HepG2 (cell line): Measurements from ENCODE around the gene EVL.

Experiments
- EP300 ChIP-seq, 3 experiments: sonication (generic) in 1 of 3; formaldehyde crosslinking in 1 of 3; IDR thresholded peaks; 2 replicates each; pipeline versions ENCODE4 v1.5.1 to v1.6.1; 2011 to 2020; ENCODE audit warnings: low read depth in 2 of 3, low read length in 2 of 3, borderline replicate concordance in 1 of 3, improper control_type of control experiment in 1 of 3, mild to moderate bottlenecking in 1 of 3, missing genetic modification reagents in 1 of 3, moderate library complexity in 1 of 3
- EZH2 ChIP-seq: conservative IDR thresholded peaks from 2 replicates; pipeline ENCODE4 v1.6.1; 2012; ENCODE audit warnings: mild to moderate bottlenecking, low read depth, low read length, moderate library complexity
- POLR2A ChIP-seq, 2 experiments: IDR thresholded peaks; 2 replicates each; pipeline ENCODE4 v1.6.1; 2011; ENCODE audit warnings: low read depth in 2 of 2, low read length in 2 of 2, mild to moderate bottlenecking in 1 of 2, moderate library complexity in 1 of 2; ENCODE audit not compliant: insufficient read depth in 1 of 2
- SMARCE1 ChIP-seq: fragments of 450-650 bp; IDR thresholded peaks from 2 replicates; pipeline ENCODE4 v1.6.1; 2017; ENCODE audit warnings: borderline replicate concordance
- TMF1 ChIP-seq: sonication (generic); formaldehyde crosslinking; IDR thresholded peaks from 2 replicates; pipeline ENCODE4 v1.8.1; 2022; ENCODE audit warnings: low read depth, missing genetic modification reagents
- ZNF570 ChIP-seq: sonication (generic); formaldehyde crosslinking; IDR thresholded peaks from 2 replicates; pipeline ENCODE4 v1.4.0; 2020; ENCODE audit warnings: mild to moderate bottlenecking, missing genetic modification reagents, borderline replicate concordance
- ZNF761 ChIP-seq: sonication (generic); formaldehyde crosslinking; conservative IDR thresholded peaks from 2 replicates; pipeline ENCODE4 v1.4.0; 2020; ENCODE audit warnings: mild to moderate bottlenecking, missing genetic modification reagents
- TF ChIP-seq, protein P1 (sequence below): sonication (generic); formaldehyde crosslinking; IDR thresholded peaks from 2 replicates; pipeline ENCODE4 v1.5.1; 2020; ENCODE audit warnings: missing genetic modification reagents, mild to moderate bottlenecking, borderline replicate concordance
- TF ChIP-seq, protein P2 (sequence below): sonication (generic); formaldehyde crosslinking; IDR thresholded peaks from 2 replicates; pipeline ENCODE4 v1.4.0; 2020; ENCODE audit warnings: missing genetic modification reagents, mild to moderate bottlenecking, borderline replicate concordance
- TF ChIP-seq, protein P3 (sequence below): sonication (generic); formaldehyde crosslinking; IDR thresholded peaks from 2 replicates; pipeline ENCODE4 v1.5.0; 2020; ENCODE audit warnings: mild to moderate bottlenecking, missing genetic modification reagents, moderate library complexity
- TF ChIP-seq, protein P4 (sequence below): sonication (generic); formaldehyde crosslinking; IDR thresholded peaks from 2 replicates; pipeline ENCODE4 v1.4.0; 2020; ENCODE audit warnings: missing genetic modification reagents

DNA sequence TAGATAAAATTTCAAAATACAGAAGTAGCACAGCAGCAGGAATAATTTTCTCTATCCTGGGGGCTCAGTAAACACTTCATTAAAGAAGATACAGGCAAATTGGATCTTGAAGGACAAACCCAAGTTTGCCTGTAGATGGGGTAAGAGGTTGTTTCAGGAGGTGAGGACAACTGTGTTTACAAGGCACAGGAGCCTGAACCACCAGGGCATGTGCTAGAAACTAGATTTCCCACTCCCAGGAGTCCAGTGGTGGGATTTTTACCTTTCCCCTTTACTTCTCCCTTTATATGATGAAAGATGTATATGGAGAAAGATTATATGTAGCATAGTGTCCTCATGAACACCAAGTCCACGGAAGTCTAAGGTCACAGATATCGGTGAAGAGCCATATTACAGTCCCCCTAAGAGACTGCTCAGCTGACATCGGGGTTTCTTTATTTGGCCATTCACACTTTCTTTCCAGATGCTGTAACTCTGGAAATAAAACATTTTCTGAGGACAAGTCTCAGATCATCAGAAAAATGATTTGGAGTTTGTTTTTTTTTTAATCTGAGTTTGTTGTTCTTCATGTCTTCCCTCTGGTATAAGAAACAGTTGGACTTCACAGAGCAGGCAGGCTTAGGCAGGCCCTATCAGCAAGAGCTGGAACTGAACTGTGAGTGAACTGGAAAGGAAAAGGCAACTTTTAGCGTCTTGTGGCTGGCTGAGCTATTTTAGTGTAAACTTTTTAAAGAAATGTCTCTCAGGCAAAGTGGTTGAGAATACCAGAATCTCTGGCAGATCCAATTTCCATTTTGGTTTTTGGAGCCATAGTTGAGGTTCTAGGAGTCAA lies 8.0 kb upstream of the EVL start:
- TF ChIP-seq, protein P1, sequence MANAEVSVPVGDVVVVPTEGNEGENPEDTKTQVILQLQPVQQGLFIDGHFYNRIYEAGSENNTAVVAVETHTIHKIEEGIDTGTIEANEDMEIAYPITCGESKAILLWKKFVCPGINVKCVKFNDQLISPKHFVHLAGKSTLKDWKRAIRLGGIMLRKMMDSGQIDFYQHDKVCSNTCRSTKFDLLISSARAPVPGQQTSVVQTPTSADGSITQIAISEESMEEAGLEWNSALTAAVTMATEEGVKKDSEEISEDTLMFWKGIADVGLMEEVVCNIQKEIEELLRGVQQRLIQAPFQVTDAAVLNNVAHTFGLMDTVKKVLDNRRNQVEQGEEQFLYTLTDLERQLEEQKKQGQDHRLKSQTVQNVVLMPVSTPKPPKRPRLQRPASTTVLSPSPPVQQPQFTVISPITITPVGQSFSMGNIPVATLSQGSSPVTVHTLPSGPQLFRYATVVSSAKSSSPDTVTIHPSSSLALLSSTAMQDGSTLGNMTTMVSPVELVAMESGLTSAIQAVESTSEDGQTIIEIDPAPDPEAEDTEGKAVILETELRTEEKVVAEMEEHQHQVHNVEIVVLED = no peak
- TF ChIP-seq EZH2 (no peak), POLR2A (IDR thresholded peaks at IDR 0.05; ENCODE audit: insufficient read depth in 1 of 2, low read depth in 2 of 2, low read length in 2 of 2) (no peak), ZNF761 (CRISPR knock-in tag) (no peak), TMF1 (CRISPR knock-in tag) (no peak), SMARCE1 (no peak), EP300 (IDR thresholded peaks at IDR 0.05; ENCODE audit: low read depth in 2 of 2, low read length in 2 of 2) (no peak), EP300 (CRISPR knock-in tag; IDR thresholded peaks at IDR 0.05; ENCODE audit: borderline replicate concordance) (no peak), ZNF570 (CRISPR knock-in tag) (no peak)
- TF ChIP-seq, protein P2, sequence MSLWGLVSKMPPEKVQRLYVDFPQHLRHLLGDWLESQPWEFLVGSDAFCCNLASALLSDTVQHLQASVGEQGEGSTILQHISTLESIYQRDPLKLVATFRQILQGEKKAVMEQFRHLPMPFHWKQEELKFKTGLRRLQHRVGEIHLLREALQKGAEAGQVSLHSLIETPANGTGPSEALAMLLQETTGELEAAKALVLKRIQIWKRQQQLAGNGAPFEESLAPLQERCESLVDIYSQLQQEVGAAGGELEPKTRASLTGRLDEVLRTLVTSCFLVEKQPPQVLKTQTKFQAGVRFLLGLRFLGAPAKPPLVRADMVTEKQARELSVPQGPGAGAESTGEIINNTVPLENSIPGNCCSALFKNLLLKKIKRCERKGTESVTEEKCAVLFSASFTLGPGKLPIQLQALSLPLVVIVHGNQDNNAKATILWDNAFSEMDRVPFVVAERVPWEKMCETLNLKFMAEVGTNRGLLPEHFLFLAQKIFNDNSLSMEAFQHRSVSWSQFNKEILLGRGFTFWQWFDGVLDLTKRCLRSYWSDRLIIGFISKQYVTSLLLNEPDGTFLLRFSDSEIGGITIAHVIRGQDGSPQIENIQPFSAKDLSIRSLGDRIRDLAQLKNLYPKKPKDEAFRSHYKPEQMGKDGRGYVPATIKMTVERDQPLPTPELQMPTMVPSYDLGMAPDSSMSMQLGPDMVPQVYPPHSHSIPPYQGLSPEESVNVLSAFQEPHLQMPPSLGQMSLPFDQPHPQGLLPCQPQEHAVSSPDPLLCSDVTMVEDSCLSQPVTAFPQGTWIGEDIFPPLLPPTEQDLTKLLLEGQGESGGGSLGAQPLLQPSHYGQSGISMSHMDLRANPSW (CRISPR knock-in tag) = no peak
- TF ChIP-seq, protein P3, sequence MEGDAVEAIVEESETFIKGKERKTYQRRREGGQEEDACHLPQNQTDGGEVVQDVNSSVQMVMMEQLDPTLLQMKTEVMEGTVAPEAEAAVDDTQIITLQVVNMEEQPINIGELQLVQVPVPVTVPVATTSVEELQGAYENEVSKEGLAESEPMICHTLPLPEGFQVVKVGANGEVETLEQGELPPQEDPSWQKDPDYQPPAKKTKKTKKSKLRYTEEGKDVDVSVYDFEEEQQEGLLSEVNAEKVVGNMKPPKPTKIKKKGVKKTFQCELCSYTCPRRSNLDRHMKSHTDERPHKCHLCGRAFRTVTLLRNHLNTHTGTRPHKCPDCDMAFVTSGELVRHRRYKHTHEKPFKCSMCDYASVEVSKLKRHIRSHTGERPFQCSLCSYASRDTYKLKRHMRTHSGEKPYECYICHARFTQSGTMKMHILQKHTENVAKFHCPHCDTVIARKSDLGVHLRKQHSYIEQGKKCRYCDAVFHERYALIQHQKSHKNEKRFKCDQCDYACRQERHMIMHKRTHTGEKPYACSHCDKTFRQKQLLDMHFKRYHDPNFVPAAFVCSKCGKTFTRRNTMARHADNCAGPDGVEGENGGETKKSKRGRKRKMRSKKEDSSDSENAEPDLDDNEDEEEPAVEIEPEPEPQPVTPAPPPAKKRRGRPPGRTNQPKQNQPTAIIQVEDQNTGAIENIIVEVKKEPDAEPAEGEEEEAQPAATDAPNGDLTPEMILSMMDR (CRISPR knock-in tag) = no peak
- TF ChIP-seq, protein P4, sequence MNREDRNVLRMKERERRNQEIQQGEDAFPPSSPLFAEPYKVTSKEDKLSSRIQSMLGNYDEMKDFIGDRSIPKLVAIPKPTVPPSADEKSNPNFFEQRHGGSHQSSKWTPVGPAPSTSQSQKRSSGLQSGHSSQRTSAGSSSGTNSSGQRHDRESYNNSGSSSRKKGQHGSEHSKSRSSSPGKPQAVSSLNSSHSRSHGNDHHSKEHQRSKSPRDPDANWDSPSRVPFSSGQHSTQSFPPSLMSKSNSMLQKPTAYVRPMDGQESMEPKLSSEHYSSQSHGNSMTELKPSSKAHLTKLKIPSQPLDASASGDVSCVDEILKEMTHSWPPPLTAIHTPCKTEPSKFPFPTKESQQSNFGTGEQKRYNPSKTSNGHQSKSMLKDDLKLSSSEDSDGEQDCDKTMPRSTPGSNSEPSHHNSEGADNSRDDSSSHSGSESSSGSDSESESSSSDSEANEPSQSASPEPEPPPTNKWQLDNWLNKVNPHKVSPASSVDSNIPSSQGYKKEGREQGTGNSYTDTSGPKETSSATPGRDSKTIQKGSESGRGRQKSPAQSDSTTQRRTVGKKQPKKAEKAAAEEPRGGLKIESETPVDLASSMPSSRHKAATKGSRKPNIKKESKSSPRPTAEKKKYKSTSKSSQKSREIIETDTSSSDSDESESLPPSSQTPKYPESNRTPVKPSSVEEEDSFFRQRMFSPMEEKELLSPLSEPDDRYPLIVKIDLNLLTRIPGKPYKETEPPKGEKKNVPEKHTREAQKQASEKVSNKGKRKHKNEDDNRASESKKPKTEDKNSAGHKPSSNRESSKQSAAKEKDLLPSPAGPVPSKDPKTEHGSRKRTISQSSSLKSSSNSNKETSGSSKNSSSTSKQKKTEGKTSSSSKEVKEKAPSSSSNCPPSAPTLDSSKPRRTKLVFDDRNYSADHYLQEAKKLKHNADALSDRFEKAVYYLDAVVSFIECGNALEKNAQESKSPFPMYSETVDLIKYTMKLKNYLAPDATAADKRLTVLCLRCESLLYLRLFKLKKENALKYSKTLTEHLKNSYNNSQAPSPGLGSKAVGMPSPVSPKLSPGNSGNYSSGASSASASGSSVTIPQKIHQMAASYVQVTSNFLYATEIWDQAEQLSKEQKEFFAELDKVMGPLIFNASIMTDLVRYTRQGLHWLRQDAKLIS = no peak
